Measurements from ENCODE around the gene FNDC10.

GRCh38 chr1:1612104-1612400, 12.1 kb upstream of the FNDC10 start:
- no peak for TF ChIP-seq CTCF (IDR thresholded peaks at IDR 0.05)
- TF ChIP-seq POLR2A (IDR thresholded peaks at IDR 0.05), result no peak
